ENCODE results near the gene FGFR2. TPM values are rescaled to one million over a fixed set of nuclear protein-coding genes. Genes with fewer than 3 reads are reported as not detected.

Gene FGFR2
- total and polyA plus RNA-seq, 9 donors, result 0.42 to 18.2 (median 1.9) TPM

GRCh38 chr10:121459279-121459621 lies 139.0 kb downstream of the FGFR2 start:
- Histone ChIP-seq H3K4me3 (ENCODE audit: low read length) (no peak overlapping the region), H3K36me3 (ENCODE audit: control insufficient read depth, insufficient read depth, low read length) (no peaks in the 10 kb centered on the region), H3K4me1 (ENCODE audit: control insufficient read depth, insufficient read depth, low read length) (no peaks in the 10 kb centered on the region), H3K27me3 (ENCODE audit: control insufficient read depth, insufficient read depth, low read length) (peaks cover 21% of the 10 kb centered on the region), H3K27ac (ENCODE audit: low read length) (no peak overlapping the region), H3K9me3 (replicated peaks; ENCODE audit: control insufficient read depth, low read depth, low read length) (no peaks in the 10 kb centered on the region)
- no peak for DNase-seq
- WGBS (ENCODE audit: insufficient coverage), result 100% methylated on average over 1 of the region's 6 CpGs

- Histone ChIP-seq H3K36me3 (ENCODE audit: control insufficient read depth, insufficient read depth, low read length) (no peaks in the 10 kb centered on the region), H3K27me3 (ENCODE audit: control insufficient read depth, insufficient read depth, low read length) (peaks cover 21% of the 10 kb centered on the region), H3K9me3 (replicated peaks; ENCODE audit: control insufficient read depth, low read depth, low read length) (no peaks in the 10 kb centered on the region), H3K27ac (ENCODE audit: low read length) (no peak overlapping the region), H3K4me1 (ENCODE audit: control insufficient read depth, insufficient read depth, low read length) (no peaks in the 10 kb centered on the region), H3K4me3 (ENCODE audit: low read length) (no peak overlapping the region)
- DNase-seq, result no peak
- WGBS (ENCODE audit: insufficient coverage), result 47% methylated on average over 2 of the region's 3 CpGs
Observed at GRCh38 chr10:121457729-121458128, 140.5 kb downstream of the FGFR2 start.

DNA sequence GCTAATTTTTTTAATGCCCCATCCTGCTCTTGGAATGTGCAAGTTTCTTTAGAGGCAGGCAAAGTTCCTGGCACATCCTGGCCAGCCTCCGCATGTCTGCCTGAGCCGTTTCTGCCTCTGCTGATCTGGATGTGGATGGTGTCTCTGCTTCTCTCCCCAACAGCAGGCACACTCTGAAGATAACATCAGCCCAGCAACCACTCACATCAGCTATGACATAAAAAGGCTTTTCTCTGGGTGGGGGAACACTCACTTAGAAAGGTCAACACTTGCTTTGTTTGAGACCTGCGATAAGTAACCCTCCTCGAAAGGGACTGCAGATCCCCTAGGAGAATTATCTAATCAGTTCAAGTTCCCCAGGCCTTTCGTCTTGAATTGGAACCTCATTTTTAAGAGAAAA lies 142.9 kb downstream of the FGFR2 start:
- H3K27me3 ChIP-seq (ENCODE audit: control insufficient read depth, insufficient read depth, low read length), result peaks cover 14% of the 10 kb centered on the region
- 61% methylated on average over 2 of the region's 5 CpGs for WGBS (ENCODE audit: insufficient coverage)
- no peak overlapping the region for H3K4me3 ChIP-seq (ENCODE audit: low read length)

DNA sequence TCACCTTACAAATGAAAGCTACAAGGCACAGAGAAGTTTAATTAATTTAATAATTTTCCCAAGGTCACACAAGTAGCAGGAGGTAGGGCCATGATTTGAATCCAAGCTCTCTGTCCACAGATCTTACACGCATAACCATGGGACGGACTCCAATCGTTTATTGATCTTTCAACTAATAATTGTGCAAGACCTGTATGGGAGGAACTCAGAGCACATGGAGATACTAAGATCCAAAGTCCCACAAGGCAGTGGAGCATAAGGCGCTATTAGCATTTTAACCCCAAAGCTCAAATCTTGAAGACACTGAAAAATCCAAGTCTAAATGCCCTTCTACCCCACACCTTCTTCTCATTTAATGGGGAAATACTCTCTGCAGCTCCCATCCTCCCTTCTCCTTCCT lies 143.5 kb downstream of the FGFR2 start:
- peaks cover 10% of the 10 kb centered on the region for H3K27me3 ChIP-seq (ENCODE audit: control insufficient read depth, insufficient read depth, low read length)
- DNase-seq, result no peak
- no peaks in the 10 kb centered on the region for H3K9me3 ChIP-seq (replicated peaks; ENCODE audit: control insufficient read depth, low read depth, low read length)
- no peak overlapping the region for H3K27ac ChIP-seq (ENCODE audit: low read length)
- no peaks in the 10 kb centered on the region for H3K4me1 ChIP-seq (ENCODE audit: control insufficient read depth, insufficient read depth, low read length)
- H3K36me3 ChIP-seq (ENCODE audit: control insufficient read depth, insufficient read depth, low read length), result no peaks in the 10 kb centered on the region
- 90% methylated on average over 4 of the region's 4 CpGs for WGBS (ENCODE audit: insufficient coverage)
- no peak overlapping the region for H3K4me3 ChIP-seq (ENCODE audit: low read length)

More for the DNA sequence above, 142.9 kb downstream of the FGFR2 start:
- Histone ChIP-seq H3K9me3 (replicated peaks; ENCODE audit: control insufficient read depth, low read depth, low read length) (no peaks in the 10 kb centered on the region), H3K36me3 (ENCODE audit: control insufficient read depth, insufficient read depth, low read length) (no peaks in the 10 kb centered on the region), H3K4me1 (ENCODE audit: control insufficient read depth, insufficient read depth, low read length) (no peaks in the 10 kb centered on the region), H3K27ac (ENCODE audit: low read length) (no peak overlapping the region)
- DNase-seq, result no peak

- Histone ChIP-seq H3K4me3 (ENCODE audit: low read length) (no peak overlapping the region), H3K4me1 (ENCODE audit: control insufficient read depth, insufficient read depth, low read length) (no peaks in the 10 kb centered on the region), H3K9me3 (replicated peaks; ENCODE audit: control insufficient read depth, low read depth, low read length) (no peaks in the 10 kb centered on the region), H3K27ac (ENCODE audit: low read length) (no peak overlapping the region), H3K27me3 (ENCODE audit: control insufficient read depth, insufficient read depth, low read length) (peaks cover 4% of the 10 kb centered on the region), H3K36me3 (ENCODE audit: control insufficient read depth, insufficient read depth, low read length) (no peaks in the 10 kb centered on the region)
- no peak for DNase-seq
- WGBS (ENCODE audit: insufficient coverage), result 57% methylated on average over 1 of the region's 3 CpGs
Observed at GRCh38 chr10:121453160-121453559, 145.1 kb downstream of the FGFR2 start.

- no peaks in the 10 kb centered on the region for H3K4me1 ChIP-seq (ENCODE audit: control insufficient read depth, insufficient read depth, low read length)
- H3K4me3 ChIP-seq (ENCODE audit: low read length), result no peak overlapping the region
- peaks cover 5% of the 10 kb centered on the region for H3K27me3 ChIP-seq (ENCODE audit: control insufficient read depth, insufficient read depth, low read length)
- H3K36me3 ChIP-seq (ENCODE audit: control insufficient read depth, insufficient read depth, low read length), result no peaks in the 10 kb centered on the region
- 58% methylated on average over 2 of the region's 4 CpGs for WGBS (ENCODE audit: insufficient coverage)
- no peaks in the 10 kb centered on the region for H3K9me3 ChIP-seq (replicated peaks; ENCODE audit: control insufficient read depth, low read depth, low read length)
- no peak overlapping the region for H3K27ac ChIP-seq (ENCODE audit: low read length)
- no peak for DNase-seq
Observed at GRCh38 chr10:121452581-121452980, 145.7 kb downstream of the FGFR2 start.

DNA sequence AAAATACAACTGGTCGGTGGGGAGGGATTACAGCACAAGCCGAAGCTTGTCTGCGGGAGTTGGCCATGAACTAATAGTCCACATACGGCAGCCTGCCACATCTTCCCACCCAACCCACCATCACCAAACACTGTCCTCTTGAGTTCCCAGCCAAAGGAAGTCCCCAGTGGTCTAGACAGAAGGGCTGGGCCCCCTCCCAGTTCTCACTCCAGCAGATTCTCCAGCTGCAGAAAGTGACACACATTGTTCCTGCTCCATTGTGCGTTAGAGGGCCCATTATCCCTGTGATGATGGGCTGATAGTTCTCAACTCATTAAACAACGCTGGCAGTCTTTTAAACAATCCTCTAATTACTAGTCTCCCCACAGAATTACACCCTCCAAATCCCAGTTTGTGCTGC lies 148.0 kb downstream of the FGFR2 start:
- no peak overlapping the region for H3K27ac ChIP-seq (ENCODE audit: low read length)
- 27% methylated on average over 4 of the region's 6 CpGs for WGBS (ENCODE audit: insufficient coverage)
- H3K27me3 ChIP-seq (ENCODE audit: control insufficient read depth, insufficient read depth, low read length), result peaks cover 4% of the 10 kb centered on the region
- no peak overlapping the region for H3K4me3 ChIP-seq (ENCODE audit: low read length)
- H3K9me3 ChIP-seq (replicated peaks; ENCODE audit: control insufficient read depth, low read depth, low read length), result no peaks in the 10 kb centered on the region
- no peaks in the 10 kb centered on the region for H3K4me1 ChIP-seq (ENCODE audit: control insufficient read depth, insufficient read depth, low read length)
- DNase-seq, result peak; percentile 17
- no peaks in the 10 kb centered on the region for H3K36me3 ChIP-seq (ENCODE audit: control insufficient read depth, insufficient read depth, low read length)

DNA sequence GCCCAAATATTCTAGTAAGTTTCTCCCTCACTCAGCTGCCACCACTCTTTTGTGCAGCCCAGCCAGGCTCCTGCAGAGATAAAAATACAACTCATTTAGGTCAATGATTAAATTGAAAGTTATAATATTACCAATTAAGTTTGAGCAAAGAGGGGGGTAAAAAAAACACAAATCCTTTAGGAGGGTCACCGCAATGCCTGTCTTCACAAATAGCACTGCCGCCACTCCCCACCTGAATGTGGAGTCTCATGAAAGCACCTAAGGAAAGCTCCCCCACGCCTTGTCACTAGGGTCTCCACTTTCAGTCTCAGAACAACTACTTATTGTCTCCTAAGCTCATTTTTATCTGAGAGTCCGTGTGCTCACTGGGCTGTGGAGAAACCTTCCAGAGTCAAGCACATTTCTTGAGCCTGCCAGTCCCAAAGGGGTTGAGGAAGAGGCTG lies 148.7 kb downstream of the FGFR2 start:
- H3K4me1 ChIP-seq (ENCODE audit: control insufficient read depth, insufficient read depth, low read length), result no peaks in the 10 kb centered on the region
- H3K27me3 ChIP-seq (ENCODE audit: control insufficient read depth, insufficient read depth, low read length), result peaks cover 4% of the 10 kb centered on the region
- H3K36me3 ChIP-seq (ENCODE audit: control insufficient read depth, insufficient read depth, low read length), result no peaks in the 10 kb centered on the region
- DNase-seq, result no peak
- no peak overlapping the region for H3K27ac ChIP-seq (ENCODE audit: low read length)
- H3K9me3 ChIP-seq (replicated peaks; ENCODE audit: control insufficient read depth, low read depth, low read length), result no peaks in the 10 kb centered on the region
- WGBS (ENCODE audit: insufficient coverage), result 82% methylated on average over 4 of the region's 4 CpGs
- H3K4me3 ChIP-seq (ENCODE audit: low read length), result no peak overlapping the region

GRCh38 chr10:121448766-121449421 lies 149.3 kb downstream of the FGFR2 start:
- no peak for DNase-seq
- no peaks in the 10 kb centered on the region for H3K9me3 ChIP-seq (replicated peaks; ENCODE audit: control insufficient read depth, low read depth, low read length)

DNA sequence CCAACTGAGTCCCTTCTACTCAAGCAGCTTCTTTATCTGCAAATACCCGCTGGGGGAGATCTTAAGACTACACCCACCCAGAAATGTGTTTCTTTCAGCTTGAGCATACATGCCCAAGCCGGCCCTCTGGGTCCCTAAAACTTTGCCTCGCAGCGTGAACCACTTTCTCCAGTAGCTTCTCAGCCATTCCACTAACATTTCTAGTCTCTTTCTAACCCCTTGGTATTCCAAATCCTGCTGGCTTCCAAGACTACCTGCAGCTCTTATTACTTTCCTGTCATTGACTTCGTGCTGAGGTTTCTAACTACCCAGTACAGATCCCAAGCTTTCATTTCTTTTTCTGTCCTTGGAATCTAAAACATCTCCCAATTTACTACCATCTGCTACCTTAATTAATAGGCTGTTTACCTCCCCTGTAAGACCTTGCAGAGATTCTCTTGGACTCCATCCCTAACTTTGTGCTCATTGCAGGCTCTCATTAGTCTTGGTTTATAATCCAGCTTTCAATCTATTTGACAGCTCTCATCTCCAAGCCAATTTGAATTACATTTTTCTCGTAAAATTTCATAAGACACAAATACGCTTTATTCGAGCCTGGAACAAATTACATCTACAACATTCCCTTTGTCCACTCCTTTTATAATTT lies 153.6 kb downstream of the FGFR2 start:
- H3K36me3 ChIP-seq (ENCODE audit: control insufficient read depth, insufficient read depth, low read length), result no peaks in the 10 kb centered on the region
- no peaks in the 10 kb centered on the region for H3K9me3 ChIP-seq (replicated peaks; ENCODE audit: control insufficient read depth, low read depth, low read length)
- H3K27ac ChIP-seq (ENCODE audit: low read length), result no peak overlapping the region
- H3K27me3 ChIP-seq (ENCODE audit: control insufficient read depth, insufficient read depth, low read length), result peaks cover 2% of the 10 kb centered on the region
- H3K4me1 ChIP-seq (ENCODE audit: control insufficient read depth, insufficient read depth, low read length), result no peaks in the 10 kb centered on the region
- WGBS (ENCODE audit: insufficient coverage), result 57% methylated on average over 5 of the region's 8 CpGs
- no peak overlapping the region for H3K4me3 ChIP-seq (ENCODE audit: low read length)
- DNase-seq, result no peak

More at GRCh38 chr10:121448766-121449421, 149.3 kb downstream of the FGFR2 start:
- H3K4me3 ChIP-seq (ENCODE audit: low read length), result no peak overlapping the region
- H3K4me1 ChIP-seq (ENCODE audit: control insufficient read depth, insufficient read depth, low read length), result no peaks in the 10 kb centered on the region
- 88% methylated on average over 1 of the region's 5 CpGs for WGBS (ENCODE audit: insufficient coverage)
- no peaks in the 10 kb centered on the region for H3K36me3 ChIP-seq (ENCODE audit: control insufficient read depth, insufficient read depth, low read length)
- H3K27ac ChIP-seq (ENCODE audit: low read length), result no peak overlapping the region
- peaks cover 4% of the 10 kb centered on the region for H3K27me3 ChIP-seq (ENCODE audit: control insufficient read depth, insufficient read depth, low read length)

Data from muscle of leg (tissue), 11 donors.